PC-3 (cell line): ENCODE measurements around the gene MYH11. TPM values are rescaled to one million over a fixed set of nuclear protein-coding genes. Genes with fewer than 3 reads are reported as not detected.

Experiments
- ATAC-seq: fragments of 200-7000 bp; cut with Tn5 transposase; 2 replicates; pipeline ENCODE4 v1.9.1; 2020; ENCODE audit warnings: mild to moderate bottlenecking, moderate library complexity
- BruUV-seq: library from RNA; stranded (reverse); fragments of 400-500 nt; replicated peaks from 2 replicates; lab custom pipeline; 2021; lab: Mats Ljungman, UMichigan
- CTCF ChIA-PET: fragments of 300-600 bp; sonication (Branson Sonifier 250); formaldehyde crosslinking; loops from one replicate; lab custom pipeline; 2022; ENCODE audit warnings: antibody characterized with exemption; lab: Charles Lee
- POLR2A ChIA-PET: fragments of 300-600 bp; sonication (Branson Sonifier 250); formaldehyde crosslinking; loops from one replicate; lab custom pipeline; 2022; ENCODE audit warnings: antibody characterized with exemption; ENCODE audit not compliant: unreplicated experiment; lab: Charles Lee
- DNase-seq: peaks from one replicate; pipeline ENCODE4 v3.0.0-alpha.2; 2015
- H2AFZ ChIP-seq: fragments of 300-600 bp; sonication (generic); 2 replicates; pipeline ENCODE4 v1.6.0; 2016; ENCODE audit warnings: antibody characterized with exemption, low read length
- H3F3A ChIP-seq: fragments of 300-600 bp; sonication (generic); one replicate; pipeline ENCODE4 v1.6.0; 2017; ENCODE audit warnings: antibody characterized with exemption, low read length, control low read depth, mild to moderate bottlenecking; ENCODE audit not compliant: unreplicated experiment
- H3K27ac ChIP-seq: fragments of 300-600 bp; sonication (generic); 2 replicates; pipeline ENCODE4 v1.5.1; 2016; ENCODE audit warnings: mild to moderate bottlenecking, low read length
- H3K27me3 ChIP-seq: fragments of 300-600 bp; sonication (generic); 2 replicates; pipeline ENCODE4 v1.6.1; 2016; ENCODE audit warnings: low read length, mixed read lengths
- H3K36me3 ChIP-seq: fragments of 300-600 bp; sonication (generic); 2 replicates; pipeline ENCODE4 v1.6.1; 2016; ENCODE audit warnings: low read depth, mixed run types, low read length, mixed read lengths
- H3K4me1 ChIP-seq: fragments of 300-600 bp; sonication (generic); 2 replicates; pipeline ENCODE4 v1.5.1; 2016; ENCODE audit warnings: low read length; ENCODE audit not compliant: insufficient read depth
- H3K4me2 ChIP-seq: fragments of 300-600 bp; sonication (generic); 2 replicates; pipeline ENCODE4 v1.6.0; 2016; ENCODE audit warnings: low read length
- H3K4me3 ChIP-seq: fragments of 300-600 bp; sonication (generic); 2 replicates; pipeline ENCODE4 v1.5.1; 2016; ENCODE audit warnings: mild to moderate bottlenecking, low read length, mixed read lengths
- H3K79me2 ChIP-seq: fragments of 300-600 bp; sonication (generic); 2 replicates; pipeline ENCODE4 v1.6.1; 2017; ENCODE audit warnings: low read length, mixed read lengths
- H3K9ac ChIP-seq: fragments of 300-600 bp; sonication (generic); 2 replicates; pipeline ENCODE4 v1.6.0; 2016; ENCODE audit warnings: mild to moderate bottlenecking, low read length
- H3K9me2 ChIP-seq: fragments of 300-600 bp; sonication (generic); replicated peaks from 2 replicates; pipeline ENCODE4 v1.6.1; 2016; ENCODE audit warnings: mixed run types, low read length, mixed read lengths
- H3K9me3 ChIP-seq: fragments of 300-600 bp; sonication (generic); 2 replicates; pipeline ENCODE4 v1.6.1; 2016; ENCODE audit warnings: low read length, mixed read lengths
- H4K20me1 ChIP-seq: fragments of 300-600 bp; sonication (generic); 2 replicates; pipeline ENCODE4 v1.6.1; 2016; ENCODE audit warnings: low read length, mixed read lengths
- CTCF ChIP-seq: fragments of 300-600 bp; sonication (generic); conservative IDR thresholded peaks from 2 replicates; pipeline ENCODE4 v1.5.1; 2017; ENCODE audit warnings: antibody characterized with exemption, low read depth, mild to moderate bottlenecking, low read length
- EZH2 ChIP-seq: fragments of 300-600 bp; sonication (generic); IDR thresholded peaks from one replicate; pipeline ENCODE4 v1.6.1; 2017; ENCODE audit warnings: antibody characterized with exemption, mild to moderate bottlenecking, low read length; ENCODE audit not compliant: unreplicated experiment
- EZH2phosphoT487 ChIP-seq: fragments of 300-600 bp; sonication (generic); IDR thresholded peaks from 2 replicates; pipeline ENCODE4 v1.6.1; 2018; ENCODE audit warnings: mild to moderate bottlenecking, antibody characterized with exemption, low read length, borderline replicate concordance
- intact Hi-C: fragments of 100-400 bp; cut with micrococcal nuclease; formaldehyde crosslinking; loops from 2 replicates; pipeline ENCODE4 v1.9.0; 2023
- total RNA-seq: library from RNA; depleted of rRNA; stranded (reverse); fragments of >200 nt; gene quantifications from 2 replicates; pipeline ENCODE4 v1.2.3, GENCODE V29; 2014; rRNA removed

MYH11 gene
- total RNA-seq, 1 experiment from 2014 or later, result not detected

- CTCF ChIA-PET, result no interaction called here
- no TSS peak for BruUV-seq
- no peaks in the 10 kb centered on the region for H3K27me3 ChIP-seq
- H2AFZ ChIP-seq, result no peak overlapping the region
- H3K4me3 ChIP-seq, result 0 out of 2 replicates have a peak overlapping the region, but pooled peaks have one; percentile 24
- H3K9me2 ChIP-seq, result no peaks in the 10 kb centered on the region
- no peaks in the 10 kb centered on the region for H3F3A ChIP-seq
- H3K9me3 ChIP-seq, result no peaks in the 10 kb centered on the region
- DNase-seq (peak; percentile 32), ATAC-seq (no peak)
- no peak overlapping the region for H3K27ac ChIP-seq
- TF ChIP-seq EZH2phosphoT487 (no peak), CTCF (no peak), EZH2 (no peak)
- H3K4me2 ChIP-seq, result peak overlapping the region; percentile 34; the same call in 1 of the 2 replicates
- H3K9ac ChIP-seq, result no peak overlapping the region
- POLR2A ChIA-PET, result no interaction called here
- H3K79me2 ChIP-seq, result peaks cover 66% of the 10 kb centered on the region
- no peaks in the 10 kb centered on the region for H3K36me3 ChIP-seq
- H4K20me1 ChIP-seq, result no peaks in the 10 kb centered on the region
- intact Hi-C loops, result no loop called here
- peaks cover 4% of the 10 kb centered on the region; the same call in 1 of the 2 replicates for H3K4me1 ChIP-seq
These were observed 203.6 kb downstream of the MYH11 start for GRCh38 chr16:15653227-15653626.

Other genes starting within 250 kb of the MYH11 start
- gene MARF1, start 213.9 kb downstream of the MYH11 start, total RNA-seq, result 6.7 and 9.6 TPM in 2 replicates
- 22.6 and 24.9 TPM in 2 replicates for gene NDE1, start 206.8 kb downstream of the MYH11 start, total RNA-seq
- gene CEP20, start 31.6 kb upstream of the MYH11 start, total RNA-seq, result 25.9 and 37.0 TPM in 2 replicates
- gene ABCC1, start 92.6 kb upstream of the MYH11 start, total RNA-seq, result 16.1 and 29.0 TPM in 2 replicates